Measurements from ENCODE around the gene RND1.

- TF ChIP-seq POLR2AphosphoS5 (IDR thresholded peaks at IDR 0.05; ENCODE audit: low read depth, low read length): no peak
- TF ChIP-seq TAF1 (IDR thresholded peaks at IDR 0.05; ENCODE audit: borderline replicate concordance, low read depth, low read length): no peak
- no peak for TF ChIP-seq CTCF (IDR thresholded peaks at IDR 0.05)
- no peak for TF ChIP-seq JUND (IDR thresholded peaks at IDR 0.05)
- TF ChIP-seq RFX5 (IDR thresholded peaks at IDR 0.05; ENCODE audit: low read length): no peak
- no peak for TF ChIP-seq SIN3A (IDR thresholded peaks at IDR 0.05; ENCODE audit: borderline replicate concordance, low read depth, low read length)
- TF ChIP-seq FOXM1 (IDR thresholded peaks at IDR 0.05; ENCODE audit: low read depth): no peak
- TF ChIP-seq EP300 (IDR thresholded peaks at IDR 0.05; ENCODE audit: borderline replicate concordance in 1 of 2, low read depth in 1 of 2, low read length in 1 of 2): no peak
- TF ChIP-seq NRF1 (IDR thresholded peaks at IDR 0.05; ENCODE audit: low read depth, low read length): no peak
- TF ChIP-seq RCOR1 (IDR thresholded peaks at IDR 0.05; ENCODE audit: low read length): no peak
- no peak for TF ChIP-seq TCF12 (IDR thresholded peaks at IDR 0.05)
Measured at GRCh38 chr12:48861111-48861510, 4.6 kb downstream of the RND1 start.

All from SK-N-SH (cell line).